PFSK-1 (cell line): ENCODE measurements around the gene SGMS2. TPM values are rescaled to one million over a fixed set of nuclear protein-coding genes. Genes with fewer than 3 reads are reported as not detected.

ENCODE experiments used
- FOXP2 ChIP-seq: optimal IDR thresholded peaks from 2 replicates; pipeline ENCODE3; 2011; ENCODE audit warnings: borderline replicate concordance, control low read depth, inconsistent platforms; ENCODE audit not compliant: insufficient read depth; ENCODE audit errors: extremely low read length, extremely low read depth
- POLR2AphosphoS5 ChIP-seq: IDR thresholded peaks from 2 replicates; pipeline ENCODE4 v1.6.1; 2012; ENCODE audit warnings: low read depth, mild to moderate bottlenecking, control low read depth, low read length, moderate library complexity
- REST ChIP-seq, 2 experiments: IDR thresholded peaks; 2 replicates each; pipeline versions ENCODE4 v1.6.1 to v1.8.0; 2011 to 2012; ENCODE audit warnings: low read depth in 2 of 2, low read length in 2 of 2, control low read depth in 1 of 2, inconsistent platforms in 1 of 2, mild to moderate bottlenecking in 1 of 2, moderate library complexity in 1 of 2; ENCODE audit not compliant: insufficient read depth in 1 of 2
- SIN3A ChIP-seq: IDR thresholded peaks from 2 replicates; pipeline ENCODE4 v1.6.1; 2012; ENCODE audit warnings: mild to moderate bottlenecking, low read length, moderate library complexity, borderline replicate concordance; ENCODE audit not compliant: insufficient read depth
- TAF1 ChIP-seq: IDR thresholded peaks from 2 replicates; pipeline ENCODE4 v1.6.1; 2012; ENCODE audit warnings: low read length, control low read depth, borderline replicate concordance; ENCODE audit not compliant: insufficient read depth
- polyA plus RNA-seq: library from polyadenylated mRNA; unstranded; fragments of >200 nt; gene quantifications from one replicate; pipeline ENCODE4 v1.2.1, GENCODE V29; 2012; ENCODE audit warnings: low read depth, missing spikeins; ENCODE audit not compliant: insufficient read length

Gene SGMS2
- not detected for polyA plus RNA-seq

- TF ChIP-seq FOXP2 (no peak), POLR2AphosphoS5 (no peak), TAF1 (no peak), REST (IDR thresholded peaks at IDR 0.05; ENCODE audit: insufficient read depth in 1 of 2, low read depth in 2 of 2, low read length in 2 of 2) (no peak), SIN3A (no peak)
Measured at GRCh38 chr4:107824350-107825071, at the start of gene SGMS2. TSS of gene SGMS2 (plus strand) at chr4:107824932. CDS start at chr4:107895554, 70,622 bp downstream.

GRCh38 chr4:107777890-107778289 lies 46.8 kb upstream of the SGMS2 start:
- no peak for TF ChIP-seq REST (IDR thresholded peaks at IDR 0.05; ENCODE audit: insufficient read depth in 1 of 2, low read depth in 2 of 2, low read length in 2 of 2)
- TF ChIP-seq TAF1 = no peak
- TF ChIP-seq SIN3A = no peak

GRCh38 chr4:107778784-107779530 lies 45.8 kb upstream of the SGMS2 start:
- no peak for TF ChIP-seq FOXP2
- no peak for TF ChIP-seq REST (IDR thresholded peaks at IDR 0.05; ENCODE audit: insufficient read depth in 1 of 2, low read depth in 2 of 2, low read length in 2 of 2)
- TF ChIP-seq TAF1 = no peak
- TF ChIP-seq POLR2AphosphoS5 = no peak
- TF ChIP-seq SIN3A = no peak

GRCh38 chr4:107780665-107781064 lies 44.1 kb upstream of the SGMS2 start:
- TF ChIP-seq FOXP2 = no peak
- no peak for TF ChIP-seq SIN3A
- no peak for TF ChIP-seq TAF1
- TF ChIP-seq REST (IDR thresholded peaks at IDR 0.05; ENCODE audit: insufficient read depth in 1 of 2, low read depth in 2 of 2, low read length in 2 of 2) = no peak
- TF ChIP-seq POLR2AphosphoS5 = no peak

- TF ChIP-seq TAF1 (no peak), FOXP2 (no peak), POLR2AphosphoS5 (no peak), REST (IDR thresholded peaks at IDR 0.05; ENCODE audit: insufficient read depth in 1 of 2, low read depth in 2 of 2, low read length in 2 of 2) (no peak), SIN3A (no peak)
Measured at GRCh38 chr4:107791902-107792301, 32.8 kb upstream of the SGMS2 start.
